Measurements from ENCODE around the gene POGZ.

The POGZ gene

GRCh38 chr1:151459331-151460046 lies at the start of gene POGZ:
TSS of gene POGZ (minus strand) at chr1:151459494. CDS start at chr1:151442204, 17,290 bp downstream.
- DNase-seq, result peak; percentile 79

- DNase-seq, result no peak
Observed at GRCh38 chr1:151508833-151509232, 49.5 kb upstream of the POGZ start.

- no peak for DNase-seq
Observed at GRCh38 chr1:151504759-151505158, 45.5 kb upstream of the POGZ start.

GRCh38 chr1:151504252-151504651 lies 45.0 kb upstream of the POGZ start:
- no peak for DNase-seq

GRCh38 chr1:151502859-151503780 lies 43.8 kb upstream of the POGZ start:
- DNase-seq, result no peak

GRCh38 chr1:151502035-151502700 lies 42.9 kb upstream of the POGZ start:
- no peak for DNase-seq

GRCh38 chr1:151501474-151501873 lies 42.2 kb upstream of the POGZ start:
- no peak for DNase-seq

- no peak for DNase-seq
Observed at GRCh38 chr1:151499930-151500329, 40.6 kb upstream of the POGZ start.

GRCh38 chr1:151499365-151499764 lies 40.1 kb upstream of the POGZ start:
- no peak for DNase-seq

- DNase-seq, result no peak
Observed at GRCh38 chr1:151495316-151495715, 36.0 kb upstream of the POGZ start.

- no peak for DNase-seq
Observed at GRCh38 chr1:151494741-151495281, 35.5 kb upstream of the POGZ start.

- no peak for DNase-seq
Observed at GRCh38 chr1:151493042-151493441, 33.7 kb upstream of the POGZ start.

GRCh38 chr1:151492120-151492519 lies 32.8 kb upstream of the POGZ start:
- DNase-seq, result no peak

GRCh38 chr1:151491641-151492040 lies 32.3 kb upstream of the POGZ start:
- no peak for DNase-seq

- no peak for DNase-seq
Observed at GRCh38 chr1:151486557-151486956, 27.3 kb upstream of the POGZ start.

GRCh38 chr1:151485685-151486255 lies 26.5 kb upstream of the POGZ start:
- no peak for DNase-seq

- DNase-seq, result no peak
Observed at GRCh38 chr1:151482017-151482416, 22.7 kb upstream of the POGZ start.

GRCh38 chr1:151479462-151479861 lies 20.2 kb upstream of the POGZ start:
- DNase-seq, result no peak

- no peak for DNase-seq
Observed at GRCh38 chr1:151478923-151479322, 19.6 kb upstream of the POGZ start.

- DNase-seq, result no peak
Observed at GRCh38 chr1:151478140-151478812, 19.0 kb upstream of the POGZ start.

GRCh38 chr1:151477066-151477465 lies 17.8 kb upstream of the POGZ start:
- DNase-seq, result no peak

- DNase-seq, result no peak
Observed at GRCh38 chr1:151476083-151476482, 16.8 kb upstream of the POGZ start.
